GM12878 (cell line): ENCODE measurements around the gene KPNA3. TPM values are rescaled to one million over a fixed set of nuclear protein-coding genes. Genes with fewer than 3 reads are reported as not detected.

Source experiments
- ATAC-seq: fragments of 200-7000 bp; cut with Tn5 transposase; 3 replicates; pipeline ENCODE4 v1.9.1; 2020; ENCODE audit warnings: mild to moderate bottlenecking, moderate library complexity
- BruUV-seq: library from RNA; stranded (reverse); fragments of 400-500 nt; replicated peaks from 2 replicates; lab custom pipeline; 2021; lab: Mats Ljungman, UMichigan
- CTCF ChIA-PET: fragments of 300-600 bp; sonication (Branson Sonifier 250); formaldehyde crosslinking; extraction: SDS; loops from one replicate; lab custom pipeline; 2021; ENCODE audit warnings: inconsistent platforms; lab: Yijun Ruan, JAX
- POLR2A ChIA-PET: fragments of 350-600 bp; formaldehyde crosslinking; extraction: SDS; loops from one replicate; lab custom pipeline; 2021; ENCODE audit warnings: inconsistent platforms; lab: Charles Lee
- RAD21 ChIA-PET: fragments of 300-600 bp; sonication (Branson Sonifier 250); formaldehyde crosslinking; loops from one replicate; lab custom pipeline; 2023; ENCODE audit warnings: antibody characterized with exemption; ENCODE audit not compliant: unreplicated experiment; lab: Charles Lee
- SMC1A ChIA-PET: fragments of 300-600 bp; sonication (Branson Sonifier 250); formaldehyde crosslinking; loops from one replicate; lab custom pipeline; 2023; ENCODE audit not compliant: unreplicated experiment, uncharacterized antibody; lab: Charles Lee
- DNase-seq: peaks from one replicate; pipeline ENCODE4 v3.0.0-alpha.2; 2011; ENCODE audit warnings: low read depth, low spot score
- FAIRE-seq: peaks from 3 replicates; lab custom pipeline; 2011; peaks lifted over from hg19 to GRCh38; lab: Jason Lieb, UNC
- H2AFZ ChIP-seq: 2 replicates; pipeline ENCODE4 v1.6.0; 2011; ENCODE audit warnings: low read depth, low read length, control low read depth; ENCODE audit not compliant: control insufficient read depth
- H3K27ac ChIP-seq: 2 replicates; pipeline ENCODE4 v1.5.1; 2011; ENCODE audit warnings: control low read depth; ENCODE audit not compliant: control insufficient read depth, insufficient read depth
- H3K27me3 ChIP-seq, 2 experiments: replicated peaks in 1 of 2; 2 replicates each; pipeline versions ENCODE4 v1.6.0 to v1.6.1; 2011; ENCODE audit warnings: low read length in 1 of 2; ENCODE audit not compliant: control insufficient read depth in 2 of 2, insufficient read depth in 2 of 2
- H3K36me3 ChIP-seq, 2 experiments: 2 replicates each; pipeline ENCODE4 v1.5.1; 2011; ENCODE audit warnings: low read length in 1 of 2; ENCODE audit not compliant: control insufficient read depth in 2 of 2, insufficient read depth in 2 of 2
- H3K4me1 ChIP-seq: 2 replicates; pipeline ENCODE4 v1.6.1; 2011; ENCODE audit warnings: mild to moderate bottlenecking, low read length, moderate library complexity, mixed read lengths; ENCODE audit not compliant: control insufficient read depth, insufficient read depth
- H3K4me2 ChIP-seq: 2 replicates; pipeline ENCODE4 v1.6.0; 2011; ENCODE audit warnings: control low read depth; ENCODE audit not compliant: control insufficient read depth, insufficient read depth
- H3K4me3 ChIP-seq: fragments of 200-600 bp; sonication (generic); 2 replicates; pipeline ENCODE4 v1.5.1; 2016
- H3K79me2 ChIP-seq: 2 replicates; pipeline ENCODE4 v1.6.0; 2011; ENCODE audit warnings: low read length; ENCODE audit not compliant: control insufficient read depth, insufficient read depth
- H3K9ac ChIP-seq: 2 replicates; pipeline ENCODE4 v1.8.0; 2011; ENCODE audit warnings: low read length, control low read depth, mixed read lengths; ENCODE audit not compliant: control insufficient read depth, insufficient read depth
- H3K9me3 ChIP-seq: replicated peaks from 3 replicates; pipeline ENCODE4 v1.5.1; 2011; ENCODE audit warnings: mild to moderate bottlenecking, low read length; ENCODE audit not compliant: control insufficient read depth, insufficient read depth
- H4K20me1 ChIP-seq: 2 replicates; pipeline ENCODE4 v1.6.0; 2011; ENCODE audit not compliant: control insufficient read depth, insufficient read depth
- BHLHE40 ChIP-seq, 2 experiments: fragments of 450-650 bp in 1 of 2; IDR thresholded peaks; 2 replicates each; pipeline ENCODE4 v1.6.1; 2011 to 2017; ENCODE audit warnings: low read depth in 2 of 2, borderline replicate concordance in 1 of 2, improper control_type of control experiment in 1 of 2, low read length in 1 of 2, mild to moderate bottlenecking in 1 of 2
- CBX5 ChIP-seq: sonication (generic); IDR thresholded peaks from 2 replicates; pipeline ENCODE4 v1.6.1; 2016; ENCODE audit warnings: low read depth, moderate library complexity, mild to moderate bottlenecking, inconsistent platforms
- CEBPB ChIP-seq, 2 experiments: fragments of 150-350 bp in 1 of 2; IDR thresholded peaks; 2 replicates each; pipeline ENCODE4 v1.6.1; 2012 to 2014; ENCODE audit warnings: low read depth in 2 of 2, low read length in 2 of 2, borderline replicate concordance in 1 of 2, inconsistent platforms in 1 of 2
- CREB1 ChIP-seq: IDR thresholded peaks from 2 replicates; pipeline ENCODE4 v1.6.1; 2012; ENCODE audit warnings: low read depth, mild to moderate bottlenecking, inconsistent platforms
- DPF2 ChIP-seq: fragments of 450-650 bp; IDR thresholded peaks from 2 replicates; pipeline ENCODE4 v1.6.1; 2017; ENCODE audit warnings: mild to moderate bottlenecking
- KDM1A ChIP-seq: fragments of 200-600 bp; sonication (generic); IDR thresholded peaks from 2 replicates; pipeline ENCODE4 v1.6.1; 2016; ENCODE audit warnings: borderline replicate concordance
- MXI1 ChIP-seq: fragments of 150-350 bp; IDR thresholded peaks from 2 replicates; pipeline ENCODE4 v1.6.1; 2011; ENCODE audit warnings: low read depth, mild to moderate bottlenecking, inconsistent platforms, low read length, improper control_type of control experiment
- NFYA ChIP-seq: IDR thresholded peaks from 2 replicates; pipeline ENCODE4 v1.6.1; 2011; ENCODE audit warnings: low read depth, mild to moderate bottlenecking, low read length, improper control_type of control experiment, borderline replicate concordance
- POU2F2 ChIP-seq: IDR thresholded peaks from 3 replicates; pipeline ENCODE4 v1.6.1; 2011; ENCODE audit warnings: low read depth, mild to moderate bottlenecking, low read length, borderline replicate concordance
- REST ChIP-seq: IDR thresholded peaks from 2 replicates; pipeline ENCODE4 v1.6.1; 2012; ENCODE audit warnings: mild to moderate bottlenecking, low read depth, low read length
- SIN3A ChIP-seq: IDR thresholded peaks from 2 replicates; pipeline ENCODE4 v1.6.1; 2012; ENCODE audit warnings: low read depth, low read length, improper control_type of control experiment
- SMC3 ChIP-seq: IDR thresholded peaks from 2 replicates; pipeline ENCODE4 v1.6.1; 2011; ENCODE audit warnings: low read length, improper control_type of control experiment, borderline replicate concordance
- STAT1 ChIP-seq: fragments of 450-650 bp; conservative IDR thresholded peaks from 2 replicates; pipeline ENCODE4 v1.6.1; 2014; ENCODE audit warnings: antibody characterized with exemption, mild to moderate bottlenecking
- TAF1 ChIP-seq: IDR thresholded peaks from 2 replicates; pipeline ENCODE4 v1.6.1; 2011; ENCODE audit warnings: mild to moderate bottlenecking, low read depth, low read length, borderline replicate concordance
- TARDBP ChIP-seq: IDR thresholded peaks from 2 replicates; pipeline ENCODE4 v1.6.1; 2016; ENCODE audit warnings: borderline replicate concordance
- YY1 ChIP-seq: IDR thresholded peaks from 2 replicates; pipeline ENCODE4 v1.6.1; 2011; ENCODE audit warnings: low read depth, mild to moderate bottlenecking, low read length
- ZBTB4 ChIP-seq: fragments of 450-650 bp; formaldehyde crosslinking; IDR thresholded peaks from 2 replicates; pipeline ENCODE4 v1.4.0; 2022; ENCODE audit warnings: mild to moderate bottlenecking, moderate library complexity
- whole genome bisulfite sequencing: methylation state at CpG from one replicate; pipeline ENCODE4 v1.1.6; 2016; ENCODE audit warnings: low lambda C conversion rate; ENCODE audit not compliant: insufficient replicate concordance, insufficient coverage; ENCODE audit errors: missing lambda C conversion rate; 5-methylcytosine and 5-hydroxymethylcytosine counted together
- in situ Hi-C: fragments of 300-500 bp; cut with MboI; formaldehyde crosslinking; loops from 9 replicates; pipeline ENCODE4 v1.14.3; 2018; ENCODE audit warnings: mixed read lengths
- intact Hi-C: fragments of 100-400 bp; cut with micrococcal nuclease; formaldehyde crosslinking; loops from one replicate; pipeline ENCODE4 v1.14.2; 2022; ENCODE audit not compliant: unreplicated experiment
- polyA plus RNA-seq, 11 experiments: library from polyadenylated mRNA; depleted of rRNA in 4 of 11; unstranded in 6 of 11; stranded (reverse) in 5 of 11; fragments of >200 nt; fragmentation: Nextera tagmentation in 4 of 11; fragmentation: Illumina TruSeq in 1 of 11; extraction: Ambion mirVana in 4 of 11; extraction: Trizol in 1 of 11; gene quantifications; 1 replicate in 1 of 11; 2 replicates in 10 of 11; pipeline versions ENCODE4 v1.2.1 to v1.2.3, GENCODE V29; 2011 to 2016; ENCODE audit warnings: inconsistent platforms in 2 of 11, missing spikeins in 2 of 11, low read depth in 1 of 11
- total RNA-seq, 4 experiments: library from RNA; depleted of rRNA in 3 of 4; stranded (reverse); fragments of >200 nt in 3 of 4; fragmentation: Illumina TruSeq in 1 of 4; extraction: Trizol in 1 of 4; gene quantifications; 2 replicates each; pipeline versions ENCODE4 v1.2.1 to v1.2.3, GENCODE V29; 2013 to 2021

KPNA3 gene
- total and polyA plus RNA-seq, 10 of the 15 experiments (the other 5 are each of a cell fraction or from before 2014, with no cell fraction given): 23.3 to 50.5 (median 31.1) TPM

- TF ChIP-seq REST (no peak), POU2F2 (no peak), BHLHE40 (IDR thresholded peaks at IDR 0.05; ENCODE audit: borderline replicate concordance in 1 of 2, low read depth in 2 of 2, low read length in 1 of 2) (no peak)
Observed at GRCh38 chr13:49783865-49784264, 8.6 kb downstream of the KPNA3 start (continued).

- H3K4me3 ChIP-seq: no peak overlapping the region
- H3K27me3 ChIP-seq: no peaks in the 10 kb centered on the region
- H3K79me2 ChIP-seq: peaks cover 78% of the 10 kb centered on the region
- H3K9me3 ChIP-seq: no peaks in the 10 kb centered on the region; the same call in 2 of the 3 replicates
- H3K4me1 ChIP-seq: no peaks in the 10 kb centered on the region
- H3K4me2 ChIP-seq: no peak overlapping the region
- ChIA-PET POLR2A (no interaction called here), RAD21 (interaction anchor here (1.4 kb wide), 1 partner anchor 8 kb away, joined by 6 read pairs; no protein-coding TSS in a partner anchor), CTCF (interaction anchor here (1.0 to 2.6 kb wide), 2 partner anchors 8 to 111 kb away, joined by 3 to 10 read pairs; no protein-coding TSS in a partner anchor), SMC1A (interaction anchor here (2.3 kb wide), 1 partner anchor 8 kb away, joined by 10 read pairs; the partner anchor contains the start of gene KPNA3)
- no TSS peak for BruUV-seq
- in situ Hi-C loops (no loop called here), intact Hi-C loops (loop anchor here (10.0 kb wide), 1 partner anchor 338 kb away; the partner anchor contains the start of genes CAB39L and SETDB2)
- no peaks in the 10 kb centered on the region for H4K20me1 ChIP-seq
- TF ChIP-seq YY1 (no peak), SIN3A (no peak), CREB1 (no peak), STAT1 (no peak), CEBPB (IDR thresholded peaks at IDR 0.05; ENCODE audit: borderline replicate concordance in 1 of 2, low read depth in 2 of 2, low read length in 2 of 2) (no peak), CBX5 (no peak), TARDBP (no peak), ZBTB4 (no peak), DPF2 (no peak), KDM1A (no peak), NFYA (no peak), MXI1 (no peak), TAF1 (no peak), SMC3 (no peak)
- DNase-seq (no peak), FAIRE-seq (no peak), ATAC-seq (no peak)
- 93% methylated on average over 2 of the region's 2 CpGs for WGBS
- no peak overlapping the region for H3K9ac ChIP-seq
- H3K36me3 ChIP-seq: 0 out of 4 replicates have a peak, but pooled peaks cover 0 to 2% of the 10 kb centered on the region in 2 experiments
- no peak overlapping the region for H3K27ac ChIP-seq
- H2AFZ ChIP-seq: no peak overlapping the region
Observed at GRCh38 chr13:49782784-49783183, 9.7 kb downstream of the KPNA3 start.
